ENCODE data around the gene CLCN5.

CLCN5 gene

DNA sequence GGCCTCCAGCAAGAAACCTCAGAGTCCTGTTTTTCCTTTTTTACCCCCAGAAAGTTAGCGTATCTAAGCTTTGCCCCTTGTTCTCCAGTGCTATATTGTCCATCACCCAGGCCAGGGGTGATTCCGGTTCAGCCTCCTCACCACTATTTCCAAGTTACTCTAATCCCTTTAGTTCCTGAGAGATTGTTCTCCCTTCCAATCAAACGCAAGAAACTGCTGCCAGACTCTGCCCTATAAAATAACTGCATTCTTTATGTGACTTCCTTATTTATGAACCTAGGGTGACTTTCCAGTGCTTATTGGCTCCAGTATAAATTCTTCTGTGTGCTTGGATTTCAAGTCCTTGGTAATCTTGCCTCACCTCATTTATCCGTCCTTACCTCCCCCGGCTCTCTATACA, 65.7 kb downstream of the CLCN5 start:
- TF ChIP-seq, protein P1, sequence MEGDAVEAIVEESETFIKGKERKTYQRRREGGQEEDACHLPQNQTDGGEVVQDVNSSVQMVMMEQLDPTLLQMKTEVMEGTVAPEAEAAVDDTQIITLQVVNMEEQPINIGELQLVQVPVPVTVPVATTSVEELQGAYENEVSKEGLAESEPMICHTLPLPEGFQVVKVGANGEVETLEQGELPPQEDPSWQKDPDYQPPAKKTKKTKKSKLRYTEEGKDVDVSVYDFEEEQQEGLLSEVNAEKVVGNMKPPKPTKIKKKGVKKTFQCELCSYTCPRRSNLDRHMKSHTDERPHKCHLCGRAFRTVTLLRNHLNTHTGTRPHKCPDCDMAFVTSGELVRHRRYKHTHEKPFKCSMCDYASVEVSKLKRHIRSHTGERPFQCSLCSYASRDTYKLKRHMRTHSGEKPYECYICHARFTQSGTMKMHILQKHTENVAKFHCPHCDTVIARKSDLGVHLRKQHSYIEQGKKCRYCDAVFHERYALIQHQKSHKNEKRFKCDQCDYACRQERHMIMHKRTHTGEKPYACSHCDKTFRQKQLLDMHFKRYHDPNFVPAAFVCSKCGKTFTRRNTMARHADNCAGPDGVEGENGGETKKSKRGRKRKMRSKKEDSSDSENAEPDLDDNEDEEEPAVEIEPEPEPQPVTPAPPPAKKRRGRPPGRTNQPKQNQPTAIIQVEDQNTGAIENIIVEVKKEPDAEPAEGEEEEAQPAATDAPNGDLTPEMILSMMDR (IDR thresholded peaks at IDR 0.05; ENCODE audit: borderline replicate concordance, control extremely low read depth, extremely low read depth, insufficient read depth, missing control alignments): no peak
- DNase-seq (ENCODE audit: low spot score): no peak
- in situ Hi-C loops (cut with MboI; ENCODE audit: low sequenced_read_pairs, unreplicated experiment): no loop called here

DNA sequence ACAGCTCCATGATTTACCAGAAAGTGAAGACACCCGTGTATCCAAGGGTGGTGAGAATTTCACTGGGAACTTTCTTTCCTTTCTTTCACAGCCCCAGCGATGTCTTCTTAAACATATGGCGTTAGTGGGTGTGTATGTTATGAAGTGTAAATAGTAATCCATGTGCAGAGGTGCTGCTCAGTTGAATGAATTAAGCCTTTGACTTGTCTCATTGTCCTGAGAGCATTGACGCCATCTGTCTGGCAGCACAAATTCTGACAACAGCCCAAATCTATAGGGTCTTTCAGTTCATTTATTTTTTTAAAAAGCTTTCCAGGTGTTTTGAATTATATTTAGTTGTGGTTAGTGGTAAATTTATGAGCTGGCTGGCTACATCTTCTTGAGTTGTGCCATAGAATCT, 69.4 kb downstream of the CLCN5 start:
- no peak for DNase-seq (ENCODE audit: low spot score)
- in situ Hi-C loops (cut with MboI; ENCODE audit: low sequenced_read_pairs, unreplicated experiment): no loop called here
- TF ChIP-seq, protein P1 (IDR thresholded peaks at IDR 0.05; ENCODE audit: borderline replicate concordance, control extremely low read depth, extremely low read depth, insufficient read depth, missing control alignments): no peak

DNA sequence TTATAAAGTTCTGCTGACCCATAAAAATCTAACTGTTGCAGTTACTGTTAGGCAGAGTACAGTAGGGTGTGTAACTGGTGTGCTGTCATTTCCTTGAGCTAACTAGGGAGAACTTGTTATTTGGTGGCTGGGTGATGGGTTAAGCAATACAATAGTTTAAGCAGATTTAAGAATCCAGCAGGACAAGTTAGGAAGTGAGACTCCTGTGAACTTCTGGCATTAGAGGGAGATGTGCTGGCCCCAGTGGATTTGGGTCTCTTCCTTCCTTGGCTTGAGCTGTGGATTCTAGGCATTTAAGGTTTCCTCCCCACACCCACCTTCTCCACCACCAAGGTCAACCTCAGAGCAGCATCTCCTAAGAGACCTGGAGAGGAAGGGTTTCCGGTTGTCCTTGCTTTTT, 70.5 kb downstream of the CLCN5 start:
- TF ChIP-seq, protein P1 (IDR thresholded peaks at IDR 0.05; ENCODE audit: borderline replicate concordance, control extremely low read depth, extremely low read depth, insufficient read depth, missing control alignments): no peak
- no peak for DNase-seq (ENCODE audit: low spot score)
- in situ Hi-C loops (cut with MboI; ENCODE audit: low sequenced_read_pairs, unreplicated experiment): no loop called here

DNA sequence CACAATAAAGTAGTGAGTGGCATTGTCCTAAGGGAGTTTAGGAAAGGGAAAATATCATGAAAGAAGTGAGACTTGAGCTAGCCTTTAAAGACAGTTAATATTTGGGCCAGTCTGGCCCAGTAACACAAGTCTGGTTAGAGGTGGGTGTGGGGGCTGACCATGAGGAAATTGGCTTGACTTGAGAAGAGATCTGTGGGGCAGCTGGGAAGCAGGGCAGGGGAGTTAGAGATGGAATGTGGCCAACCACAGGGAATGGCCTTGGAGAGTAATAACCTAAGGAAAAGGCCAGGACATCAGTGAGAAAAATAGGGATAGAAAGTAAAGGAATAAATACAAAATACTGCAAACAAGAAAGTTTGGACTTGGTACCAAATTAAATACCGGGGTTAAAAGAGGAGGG, 71.3 kb downstream of the CLCN5 start:
- DNase-seq (ENCODE audit: low spot score): no peak
- in situ Hi-C loops (cut with MboI; ENCODE audit: low sequenced_read_pairs, unreplicated experiment): no loop called here
- TF ChIP-seq, protein P1 (IDR thresholded peaks at IDR 0.05; ENCODE audit: borderline replicate concordance, control extremely low read depth, extremely low read depth, insufficient read depth, missing control alignments): no peak

DNA sequence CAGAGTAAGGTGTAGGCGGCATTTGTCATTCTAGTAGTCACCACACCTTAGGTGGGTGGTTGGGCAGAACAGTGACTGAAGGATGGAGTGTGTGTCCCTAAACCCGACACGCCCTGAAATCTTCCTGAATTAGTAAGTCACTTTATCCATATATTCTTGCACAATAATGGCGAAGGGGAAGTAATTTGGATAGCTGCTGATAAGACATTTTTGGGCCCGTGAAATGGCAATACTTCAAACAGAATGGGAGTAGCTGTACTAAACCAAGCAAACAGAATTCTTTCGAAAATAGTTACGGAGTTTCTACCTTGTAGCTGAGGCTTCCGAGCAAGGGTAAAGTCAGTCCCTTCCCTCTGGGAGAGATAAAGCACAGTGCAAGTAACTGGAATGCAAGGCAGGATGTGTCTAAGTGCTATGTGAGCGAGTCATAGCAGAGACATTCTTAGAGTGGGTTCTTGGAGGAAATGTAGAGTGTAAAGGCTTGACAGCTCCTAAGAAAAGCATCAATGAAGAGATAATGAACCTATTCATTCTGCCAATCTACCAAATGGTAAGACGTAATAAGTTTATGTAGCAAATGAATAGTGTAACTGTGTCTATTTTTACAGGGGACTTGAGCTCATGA, 72.8 kb downstream of the CLCN5 start:
- in situ Hi-C loops (cut with MboI; ENCODE audit: low sequenced_read_pairs, unreplicated experiment): no loop called here
- TF ChIP-seq, protein P1 (IDR thresholded peaks at IDR 0.05; ENCODE audit: borderline replicate concordance, control extremely low read depth, extremely low read depth, insufficient read depth, missing control alignments): no peak
- DNase-seq (ENCODE audit: low spot score): no peak

DNA sequence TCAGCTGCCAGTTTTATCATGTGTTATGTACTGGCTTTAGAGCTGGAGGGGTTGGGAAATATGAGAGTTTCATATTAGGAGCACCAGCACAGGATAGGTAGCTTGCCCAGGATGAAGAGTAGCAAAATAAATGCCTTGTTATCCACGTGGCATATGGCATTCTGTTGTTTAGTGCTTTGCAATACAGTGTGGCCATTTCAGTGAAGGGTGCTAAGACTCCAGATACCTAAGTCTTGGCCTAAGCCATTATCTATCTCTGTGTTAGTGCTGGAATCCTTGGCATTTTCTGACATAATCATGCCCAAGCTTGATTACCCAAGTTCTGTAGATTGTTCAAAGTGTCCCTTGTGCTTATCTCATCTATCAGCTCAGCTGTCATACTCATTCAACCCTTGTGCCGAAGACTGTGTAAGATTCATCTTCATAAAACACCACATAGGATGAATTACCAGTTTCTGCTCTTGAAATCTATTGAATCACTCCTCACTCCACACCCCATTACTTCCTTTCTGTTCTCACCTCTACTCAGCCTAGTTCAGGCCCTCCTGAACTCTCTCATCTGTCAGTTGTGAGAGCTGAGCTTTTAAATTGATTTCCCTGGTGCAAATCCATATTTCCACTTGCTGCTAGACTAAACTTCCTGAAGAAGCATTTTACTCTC, 73.5 kb downstream of the CLCN5 start:
- DNase-seq (ENCODE audit: low spot score): no peak
- TF ChIP-seq, protein P1 (IDR thresholded peaks at IDR 0.05; ENCODE audit: borderline replicate concordance, control extremely low read depth, extremely low read depth, insufficient read depth, missing control alignments): no peak
- in situ Hi-C loops (cut with MboI; ENCODE audit: low sequenced_read_pairs, unreplicated experiment): no loop called here

Data from GM13976 (cell line).